HEK293 (cell line): Measurements from ENCODE around the gene USO1.
A peak's percentile ranks its signal among the peaks of the same experiment; 100 is the strongest.

Source experiments
- CTCF ChIP-seq: fragments of 450-650 bp; formaldehyde crosslinking; IDR thresholded peaks from 2 replicates; pipeline ENCODE4 v1.5.1; 2016; ENCODE audit warnings: missing biosample characterization, missing genetic modification characterization
- EGR2 ChIP-seq: fragments of 450-650 bp; formaldehyde crosslinking; IDR thresholded peaks from 2 replicates; pipeline ENCODE4 v1.5.1; 2016; ENCODE audit warnings: low read depth, missing biosample characterization, missing genetic modification characterization
- GLI2 ChIP-seq: fragments of 450-650 bp; formaldehyde crosslinking; IDR thresholded peaks from 2 replicates; pipeline ENCODE4; 2017; ENCODE audit warnings: missing biosample characterization, missing genetic modification characterization, low read depth, borderline replicate concordance
- HIC1 ChIP-seq: fragments of 450-650 bp; formaldehyde crosslinking; IDR thresholded peaks from 2 replicates; pipeline ENCODE4 v1.5.1; 2016; ENCODE audit warnings: missing biosample characterization, missing genetic modification characterization
- KLF17 ChIP-seq: fragments of 450-650 bp; formaldehyde crosslinking; IDR thresholded peaks from 2 replicates; pipeline ENCODE4 v1.5.1; 2016; ENCODE audit warnings: missing biosample characterization, missing genetic modification characterization
- SP2 ChIP-seq: fragments of 450-650 bp; formaldehyde crosslinking; IDR thresholded peaks from 2 replicates; pipeline ENCODE4 v1.5.1; 2016; ENCODE audit warnings: missing biosample characterization, missing genetic modification characterization
- ZBTB20 ChIP-seq: fragments of 450-650 bp; formaldehyde crosslinking; IDR thresholded peaks from 2 replicates; pipeline ENCODE4 v1.5.1; 2016; ENCODE audit warnings: missing biosample characterization, missing genetic modification characterization
- ZBTB26 ChIP-seq: fragments of 450-650 bp; formaldehyde crosslinking; optimal IDR thresholded peaks from 2 replicates; pipeline ENCODE3; 2016; ENCODE audit warnings: missing biosample characterization, mild to moderate bottlenecking, missing genetic modification characterization
- ZFHX2 ChIP-seq: fragments of 450-650 bp; formaldehyde crosslinking; conservative IDR thresholded peaks from 2 replicates; pipeline ENCODE4 v1.5.1; 2016; ENCODE audit warnings: missing biosample characterization, missing genetic modification characterization
- ZNF133 ChIP-seq: fragments of 450-650 bp; formaldehyde crosslinking; IDR thresholded peaks from 2 replicates; pipeline ENCODE4 v1.5.1; 2016; ENCODE audit warnings: missing biosample characterization, missing genetic modification characterization
- ZNF155 ChIP-seq: fragments of 450-650 bp; formaldehyde crosslinking; IDR thresholded peaks from 2 replicates; pipeline ENCODE4 v1.5.1; 2016; ENCODE audit warnings: missing biosample characterization, missing genetic modification characterization
- ZNF157 ChIP-seq: fragments of 450-650 bp; formaldehyde crosslinking; IDR thresholded peaks from 2 replicates; pipeline ENCODE4 v1.5.1; 2016; ENCODE audit warnings: missing biosample characterization, missing genetic modification characterization
- ZNF280C ChIP-seq: fragments of 450-650 bp; formaldehyde crosslinking; IDR thresholded peaks from 2 replicates; pipeline ENCODE4 v1.5.1; 2016; ENCODE audit warnings: missing biosample characterization, missing genetic modification characterization
- ZNF341 ChIP-seq: fragments of 450-650 bp; formaldehyde crosslinking; IDR thresholded peaks from 2 replicates; pipeline ENCODE4; 2016; ENCODE audit warnings: low read depth, missing biosample characterization, missing genetic modification characterization
- ZNF350 ChIP-seq: fragments of 450-650 bp; formaldehyde crosslinking; IDR thresholded peaks from 2 replicates; pipeline ENCODE4 v1.5.0; 2017; ENCODE audit warnings: missing biosample characterization, mild to moderate bottlenecking, missing genetic modification characterization
- ZNF398 ChIP-seq: fragments of 450-650 bp; formaldehyde crosslinking; IDR thresholded peaks from 2 replicates; pipeline ENCODE4 v1.5.1; 2017; ENCODE audit warnings: missing biosample characterization, missing genetic modification characterization
- ZNF404 ChIP-seq: fragments of 450-650 bp; formaldehyde crosslinking; IDR thresholded peaks from 2 replicates; pipeline ENCODE4 v1.5.1; 2017; ENCODE audit warnings: missing biosample characterization, missing genetic modification characterization
- ZNF510 ChIP-seq: fragments of 450-650 bp; formaldehyde crosslinking; IDR thresholded peaks from 2 replicates; pipeline ENCODE4 v1.5.1; 2018; ENCODE audit warnings: mild to moderate bottlenecking, missing genetic modification characterization, missing biosample characterization; ENCODE audit not compliant: insufficient replicate concordance
- ZNF513 ChIP-seq: fragments of 450-650 bp; IDR thresholded peaks from 2 replicates; pipeline ENCODE4 v1.5.1; 2018; ENCODE audit warnings: missing biosample characterization, missing genetic modification characterization
- ZNF530 ChIP-seq: fragments of 450-650 bp; formaldehyde crosslinking; IDR thresholded peaks from 2 replicates; pipeline ENCODE4 v1.5.1; 2016; ENCODE audit warnings: low read depth, missing biosample characterization, missing genetic modification characterization
- ZNF623 ChIP-seq: fragments of 450-650 bp; formaldehyde crosslinking; IDR thresholded peaks from 2 replicates; pipeline ENCODE4 v1.5.1; 2016; ENCODE audit warnings: missing biosample characterization, missing genetic modification characterization
- ZNF645 ChIP-seq: fragments of 450-650 bp; formaldehyde crosslinking; IDR thresholded peaks from 2 replicates; pipeline ENCODE4; 2016; ENCODE audit warnings: missing biosample characterization, missing genetic modification characterization
- ZSCAN16 ChIP-seq: fragments of 450-650 bp; formaldehyde crosslinking; IDR thresholded peaks from 2 replicates; pipeline ENCODE4 v1.5.1; 2016; ENCODE audit warnings: missing biosample characterization, missing genetic modification characterization
- ZSCAN4 ChIP-seq: fragments of 450-650 bp; formaldehyde crosslinking; IDR thresholded peaks from 2 replicates; pipeline ENCODE4 v1.5.1; 2017; ENCODE audit warnings: missing biosample characterization, missing genetic modification characterization

Gene USO1

GRCh38 chr4:75724867-75725724, 719 bp downstream of the USO1 start (continued):
- TF ChIP-seq ZNF530 (tag by site-specific recombination) (no peak), ZNF398 (tag by site-specific recombination) (peak; percentile 89), ZNF133 (tag by site-specific recombination) (no peak), ZNF350 (tag by site-specific recombination) (no peak), ZNF155 (no peak), ZNF623 (no peak), SP2 (tag by site-specific recombination) (peak; percentile 25), ZSCAN16 (tag by site-specific recombination) (no peak), ZNF404 (no peak), ZNF510 (tag by site-specific recombination) (no peak), EGR2 (tag by site-specific recombination) (peak; percentile 22; the same call in 1 of the 2 replicates), ZNF645 (tag by site-specific recombination) (no peak), ZBTB20 (tag by site-specific recombination) (peak; percentile 49), ZNF280C (no peak), ZNF341 (peak; percentile 79), ZNF513 (no peak), ZNF157 (no peak), KLF17 (tag by site-specific recombination) (no peak), ZFHX2 (tag by site-specific recombination) (peak; percentile 19; the same call in 1 of the 2 replicates), ZSCAN4 (no peak), ZBTB26 (tag by site-specific recombination) (peak; percentile 58), GLI2 (tag by site-specific recombination) (no peak), HIC1 (peak; percentile 34; the same call in 1 of the 2 replicates), CTCF (tag by site-specific recombination) (no peak)
